GM18526 (cell line): Measurements from ENCODE around the gene ANLN.

ENCODE experiments used
- POLR2A ChIP-seq: IDR thresholded peaks from 3 replicates; pipeline ENCODE4 v1.6.1; 2011; ENCODE audit not compliant: insufficient read length; ENCODE audit errors: extremely low read depth

Gene ANLN

GRCh38 chr7:36438211-36438610, 48.5 kb downstream of the ANLN start:
- no peak for TF ChIP-seq POLR2A

GRCh38 chr7:36439624-36440023, 50.0 kb downstream of the ANLN start:
- TF ChIP-seq POLR2A = no peak

GRCh38 chr7:36440880-36441279, 51.2 kb downstream of the ANLN start:
- TF ChIP-seq POLR2A = no peak

- no peak for TF ChIP-seq POLR2A
Measured at GRCh38 chr7:36441344-36442022, 51.8 kb downstream of the ANLN start.

GRCh38 chr7:36448781-36449379, 59.2 kb downstream of the ANLN start:
- TF ChIP-seq POLR2A = no peak

GRCh38 chr7:36449685-36450084, 60.0 kb downstream of the ANLN start:
- TF ChIP-seq POLR2A = no peak

GRCh38 chr7:36453769-36454168, 64.1 kb downstream of the ANLN start:
- no peak for TF ChIP-seq POLR2A

- no peak for TF ChIP-seq POLR2A
Measured at GRCh38 chr7:36455646-36456045, 66.0 kb downstream of the ANLN start.

- TF ChIP-seq POLR2A = no peak
Measured at GRCh38 chr7:36456138-36456537, 66.5 kb downstream of the ANLN start.

- TF ChIP-seq POLR2A = no peak
Measured at GRCh38 chr7:36456548-36456947, 66.9 kb downstream of the ANLN start.

- TF ChIP-seq POLR2A = no peak
Measured at GRCh38 chr7:36459236-36459960, 69.7 kb downstream of the ANLN start.

- TF ChIP-seq POLR2A = no peak
Measured at GRCh38 chr7:36460811-36461429, 71.3 kb downstream of the ANLN start.

GRCh38 chr7:36462551-36463137, 73.0 kb downstream of the ANLN start:
- TF ChIP-seq POLR2A = no peak

GRCh38 chr7:36464271-36464670, 74.6 kb downstream of the ANLN start:
- no peak for TF ChIP-seq POLR2A

- no peak for TF ChIP-seq POLR2A
Measured at GRCh38 chr7:36468370-36469101, 78.9 kb downstream of the ANLN start.
